NB4 (cell line): Measurements from ENCODE around the gene ZEB2.

Experiments used
- DNase-seq: peaks from one replicate; pipeline ENCODE4 v3.0.0; 2010; ENCODE audit warnings: low read depth
- H3K4me3 ChIP-seq: one replicate; pipeline ENCODE4 v1.5.1; 2011; ENCODE audit warnings: mild to moderate bottlenecking, low read depth, low read length, moderate library complexity
- CTCF ChIP-seq: IDR thresholded peaks from one replicate; pipeline ENCODE4 v1.5.1; 2012; ENCODE audit warnings: low read depth, low read length
- MAX ChIP-seq: IDR thresholded peaks from 2 replicates; pipeline ENCODE4 v1.6.1; 2011; ENCODE audit warnings: low read depth, low read length
- MYC ChIP-seq: IDR thresholded peaks from 2 replicates; pipeline ENCODE4 v1.6.1; 2011; ENCODE audit warnings: low read depth, low read length
- POLR2A ChIP-seq: IDR thresholded peaks from 2 replicates; pipeline ENCODE4 v1.6.1; 2011; ENCODE audit warnings: mild to moderate bottlenecking; ENCODE audit not compliant: insufficient read length; ENCODE audit errors: extremely low read depth

The ZEB2 gene

GRCh38 chr2:144455987-144456386, 63.9 kb downstream of the ZEB2 start:
- no peak for TF ChIP-seq MYC
- no peak overlapping the region for H3K4me3 ChIP-seq
- DNase-seq, result no peak

- DNase-seq, result no peak
- H3K4me3 ChIP-seq, result no peak overlapping the region
- TF ChIP-seq POLR2A (no peak), MYC (no peak), CTCF (no peak), MAX (no peak)
Measured at GRCh38 chr2:144454466-144455287, 65.2 kb downstream of the ZEB2 start.

- no peak for DNase-seq
Measured at GRCh38 chr2:144453486-144454158, 66.3 kb downstream of the ZEB2 start.

GRCh38 chr2:144452989-144453336, 67.0 kb downstream of the ZEB2 start:
- TF ChIP-seq MYC (no peak), MAX (no peak), POLR2A (no peak), CTCF (no peak)
- H3K4me3 ChIP-seq, result no peak overlapping the region
- no peak for DNase-seq

More at GRCh38 chr2:144453486-144454158, 66.3 kb downstream of the ZEB2 start:
- no peak overlapping the region for H3K4me3 ChIP-seq
- TF ChIP-seq CTCF, result no peak

- DNase-seq, result no peak
- H3K4me3 ChIP-seq, result no peak overlapping the region
- TF ChIP-seq CTCF (no peak), MYC (no peak), POLR2A (no peak), MAX (no peak)
Measured at GRCh38 chr2:144452169-144452988, 67.5 kb downstream of the ZEB2 start.

- DNase-seq, result no peak
- TF ChIP-seq MYC (no peak), POLR2A (no peak), CTCF (no peak), MAX (no peak)
- H3K4me3 ChIP-seq, result no peak overlapping the region
Measured at GRCh38 chr2:144451443-144451842, 68.5 kb downstream of the ZEB2 start.
